Measurements from ENCODE around the gene SALL2. TPM values are rescaled to one million over a fixed set of nuclear protein-coding genes. Genes with fewer than 3 reads are reported as not detected.

The SALL2 gene
- total RNA-seq, 1 experiment from 2014 or later, result 1.5 TPM

DNA sequence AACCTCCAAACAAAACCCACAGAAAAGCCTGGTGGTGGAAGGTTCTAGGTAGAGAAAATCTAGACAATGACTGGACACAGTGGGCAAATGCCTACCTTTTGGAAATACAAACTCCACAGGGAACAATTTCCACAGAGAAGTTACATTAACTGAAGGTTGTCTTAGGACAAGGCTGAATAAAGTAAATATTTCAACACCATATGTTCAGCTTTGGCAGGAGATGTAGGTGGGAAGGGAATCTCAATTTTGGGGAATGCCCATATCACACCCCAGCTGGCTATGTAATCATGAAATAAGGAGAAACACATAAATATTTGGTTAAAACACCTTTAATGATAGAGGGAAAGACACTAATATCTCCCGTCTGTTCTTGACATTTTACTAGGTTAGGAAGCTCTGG, 5.4 kb downstream of the SALL2 start:
- DNase-seq (ENCODE audit: low read depth, low spot score) (no peak), ATAC-seq (no peak)
- no TSS peak for BruUV-seq (replicated peaks)
- Histone ChIP-seq H3K36me3 (ENCODE audit: control insufficient read depth, insufficient read depth, low read length) (no peaks in the 10 kb centered on the region), H3K27ac (ENCODE audit: low read length) (no peak overlapping the region), H3K4me1 (ENCODE audit: control insufficient read depth, insufficient read depth, low read length) (no peaks in the 10 kb centered on the region), H3K27me3 (ENCODE audit: control insufficient read depth, insufficient read depth, low read length) (no peaks in the 10 kb centered on the region), H3K4me3 (ENCODE audit: low read depth in 2 of 2, low read length in 2 of 2) (no peak overlapping the region), H3K9me3 (ENCODE audit: control insufficient read depth, insufficient read depth, low read depth, low read length) (no peaks in the 10 kb centered on the region)
- ChIA-PET POLR2A (no interaction called here), CTCF (no interaction called here)
- TF ChIP-seq CTCF (IDR thresholded peaks at IDR 0.05) (no peak), SIN3A (IDR thresholded peaks at IDR 0.05; ENCODE audit: borderline replicate concordance, insufficient read depth, low read depth, low read length) (no peak), POLR2AphosphoS5 (IDR thresholded peaks at IDR 0.05; ENCODE audit: low read depth, low read length) (no peak), REST (IDR thresholded peaks at IDR 0.05; ENCODE audit: insufficient read depth in 1 of 2, low read depth in 2 of 2, low read length in 1 of 2) (no peak)
- in situ Hi-C loops (cut with HindIII; ENCODE audit: low pct_unique_long_range_greater_than_20kb, low sequenced_read_pairs) (no loop called here), intact Hi-C loops (cut with micrococcal nuclease; ENCODE audit: unreplicated experiment) (no loop called here)

DNA sequence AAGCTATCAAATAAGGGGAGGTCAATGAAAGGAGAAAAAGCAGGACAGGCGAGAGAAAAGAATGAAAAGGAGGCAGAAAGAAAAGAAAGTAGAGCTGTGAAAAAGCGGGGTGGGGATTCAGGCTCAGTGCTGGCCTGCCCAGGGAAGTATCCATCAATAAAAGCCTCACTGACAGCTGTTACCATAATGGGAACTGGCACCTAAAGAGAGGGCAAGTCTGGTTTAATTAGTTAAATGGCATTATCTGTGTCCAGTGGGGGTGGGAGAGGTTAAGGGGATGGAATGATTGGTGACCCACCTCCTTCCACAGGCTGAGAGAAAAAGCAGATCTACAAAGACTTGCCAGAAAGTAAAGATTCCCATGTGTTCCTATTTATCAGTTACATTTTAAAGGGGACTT, 7.4 kb downstream of the SALL2 start:
- intact Hi-C loops (cut with micrococcal nuclease; ENCODE audit: unreplicated experiment), result no loop called here
- in situ Hi-C loops (cut with HindIII; ENCODE audit: low pct_unique_long_range_greater_than_20kb, low sequenced_read_pairs), result no loop called here
- CTCF ChIA-PET, result no interaction called here
- no peak for ATAC-seq
- no TSS peak for BruUV-seq (replicated peaks)
- no peak overlapping the region for H3K4me3 ChIP-seq (ENCODE audit: low read depth in 2 of 2, low read length in 2 of 2)
- no peaks in the 10 kb centered on the region for H3K9me3 ChIP-seq (ENCODE audit: control insufficient read depth, insufficient read depth, low read depth, low read length)
- no peaks in the 10 kb centered on the region for H3K36me3 ChIP-seq (ENCODE audit: control insufficient read depth, insufficient read depth, low read length)
- POLR2A ChIA-PET, result no interaction called here
- TF ChIP-seq TCF7L2 (IDR thresholded peaks at IDR 0.05; ENCODE audit: low read depth, low read length) (no peak), REST (IDR thresholded peaks at IDR 0.05; ENCODE audit: insufficient read depth in 1 of 2, low read depth in 2 of 2, low read length in 1 of 2) (no peak), POLR2AphosphoS5 (IDR thresholded peaks at IDR 0.05; ENCODE audit: low read depth, low read length) (no peak), CTCF (IDR thresholded peaks at IDR 0.05) (no peak), SIN3A (IDR thresholded peaks at IDR 0.05; ENCODE audit: borderline replicate concordance, insufficient read depth, low read depth, low read length) (no peak)
- H3K27me3 ChIP-seq (ENCODE audit: control insufficient read depth, insufficient read depth, low read length), result no peaks in the 10 kb centered on the region
- DNase-seq (ENCODE audit: low read depth, low spot score), result no peak
- no peaks in the 10 kb centered on the region for H3K4me1 ChIP-seq (ENCODE audit: control insufficient read depth, insufficient read depth, low read length)
- H3K27ac ChIP-seq (ENCODE audit: low read length), result no peak overlapping the region
